Measurements from ENCODE around the gene LZTR1.
"Not testable (repeated sequence)": the region's sequence is repeated elsewhere in the genome, so short reads cannot be mapped to it uniquely, and the experiment has no call there.

Gene LZTR1

GRCh38 chr22:21020802-21021429 is 38.8 kb downstream of the LZTR1 start:
- DNase-seq: no peak

DNA sequence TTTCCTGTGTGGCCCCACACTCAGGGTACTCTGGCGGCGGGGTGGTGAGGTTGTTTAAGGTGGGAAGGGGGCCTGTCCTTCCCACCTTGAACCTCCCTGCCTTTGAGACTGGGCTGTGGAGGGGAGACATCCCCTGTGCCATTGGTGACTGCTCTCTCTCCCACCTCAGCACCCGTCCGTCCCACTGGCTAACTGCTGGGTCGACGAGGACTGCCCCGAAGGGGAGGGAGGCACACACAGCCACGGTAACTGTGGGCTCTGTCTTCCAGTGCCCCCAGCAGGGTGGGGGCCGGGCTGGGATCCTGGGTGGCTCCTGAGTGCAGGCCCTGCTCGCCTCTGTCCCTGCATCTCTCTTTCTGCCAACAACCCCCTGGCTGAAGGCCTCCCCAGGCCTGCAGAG is 40.4 kb downstream of the LZTR1 start:
- no peak for DNase-seq

DNA sequence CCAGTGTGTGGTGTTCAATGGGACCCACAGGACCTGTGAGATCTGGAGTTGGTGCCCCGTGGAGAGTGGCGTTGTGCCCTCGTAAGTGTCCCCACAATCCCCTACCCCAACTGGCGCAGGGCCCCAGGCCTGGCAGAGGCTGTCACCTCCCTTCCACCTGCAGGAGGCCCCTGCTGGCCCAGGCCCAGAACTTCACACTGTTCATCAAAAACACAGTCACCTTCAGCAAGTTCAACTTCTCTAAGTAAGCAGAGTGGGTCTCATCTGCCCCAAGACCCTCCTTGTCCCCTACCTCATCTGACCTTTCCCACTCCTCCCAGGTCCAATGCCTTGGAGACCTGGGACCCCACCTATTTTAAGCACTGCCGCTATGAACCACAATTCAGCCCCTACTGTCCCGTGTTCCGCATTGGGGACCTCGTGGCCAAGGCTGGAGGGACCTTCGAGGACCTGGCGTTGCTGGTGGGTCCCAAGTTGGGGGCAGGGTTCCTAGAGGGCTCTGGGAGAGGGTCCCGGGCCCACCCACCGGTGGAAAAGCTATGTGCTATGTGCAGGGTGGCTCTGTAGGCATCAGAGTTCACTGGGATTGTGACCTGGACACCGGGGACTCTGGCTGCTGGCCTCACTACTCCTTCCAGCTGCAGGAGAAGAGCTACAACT is 41.0 kb downstream of the LZTR1 start:
- no peak for DNase-seq

DNA sequence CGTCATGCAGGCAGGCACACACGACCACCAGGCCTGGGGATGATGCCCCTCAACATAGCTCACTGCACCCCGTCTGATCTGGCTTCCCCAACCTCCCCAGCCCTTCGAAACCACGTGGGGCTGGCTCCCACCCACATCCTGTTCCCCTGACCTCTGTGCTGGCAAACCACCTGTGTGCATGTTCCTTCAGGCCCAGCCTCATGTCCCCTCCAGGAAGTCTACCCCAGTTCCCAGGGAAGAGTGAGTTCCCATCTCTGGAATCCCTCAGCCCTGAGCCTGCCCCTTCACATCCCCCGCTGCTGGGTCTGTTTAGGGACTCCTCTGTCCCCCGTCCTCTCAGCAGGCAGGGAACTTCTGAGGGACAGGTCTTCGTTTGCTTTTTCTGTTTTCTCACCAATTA is 43.2 kb downstream of the LZTR1 start:
- DNase-seq: no peak

GRCh38 chr22:21025763-21026755 is 44.0 kb downstream of the LZTR1 start:
- DNase-seq: no peak

GRCh38 chr22:21026783-21027692 is 44.9 kb downstream of the LZTR1 start:
- DNase-seq: no peak

DNA sequence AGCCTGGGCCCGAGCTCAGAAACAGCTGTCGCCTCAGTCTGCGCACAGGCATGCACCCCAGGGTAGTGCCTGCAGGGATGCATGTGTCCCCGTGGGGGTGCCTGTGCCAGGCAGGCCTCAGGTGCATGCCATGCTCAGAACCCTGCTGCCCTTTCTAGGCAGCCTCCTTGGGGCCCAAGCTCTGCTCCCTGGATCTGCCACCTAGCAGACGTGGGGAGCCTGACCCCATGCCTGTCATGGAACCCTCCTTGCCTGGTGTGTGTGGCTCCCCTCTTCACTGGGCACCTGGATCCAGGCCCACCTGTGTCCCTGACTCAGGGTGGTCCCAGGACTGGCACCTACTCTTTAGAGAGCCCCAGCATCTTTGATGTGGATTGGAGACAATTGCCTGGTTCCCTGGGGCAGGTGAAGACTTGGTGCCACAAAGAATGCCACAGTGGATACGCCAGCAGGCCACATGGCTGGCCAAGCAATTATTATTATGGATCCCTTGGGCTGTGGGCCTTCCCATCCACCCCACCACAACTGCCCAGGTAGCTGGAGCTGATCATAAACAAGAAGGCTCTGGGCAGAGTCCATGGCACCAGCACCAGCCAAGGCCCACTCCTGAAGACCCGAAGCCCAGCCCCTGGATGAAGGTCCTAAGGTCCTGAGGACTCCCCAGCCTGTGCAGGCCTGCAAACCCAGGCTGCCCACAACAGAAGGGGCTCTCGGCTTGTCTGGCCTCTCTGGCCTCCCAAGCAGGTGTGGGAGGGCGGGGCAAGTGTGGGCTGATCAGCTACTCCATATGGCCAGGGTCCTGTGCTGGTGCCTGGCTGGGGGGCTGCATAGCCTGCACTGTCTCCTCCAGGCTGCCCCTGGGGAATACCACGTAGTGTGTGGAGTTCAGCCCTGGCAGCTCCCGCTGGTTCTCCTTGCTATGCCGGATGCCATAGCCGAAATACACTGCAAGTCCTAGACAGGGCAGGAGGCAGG is 46.5 kb downstream of the LZTR1 start:
- DNase-seq: no peak

DNA sequence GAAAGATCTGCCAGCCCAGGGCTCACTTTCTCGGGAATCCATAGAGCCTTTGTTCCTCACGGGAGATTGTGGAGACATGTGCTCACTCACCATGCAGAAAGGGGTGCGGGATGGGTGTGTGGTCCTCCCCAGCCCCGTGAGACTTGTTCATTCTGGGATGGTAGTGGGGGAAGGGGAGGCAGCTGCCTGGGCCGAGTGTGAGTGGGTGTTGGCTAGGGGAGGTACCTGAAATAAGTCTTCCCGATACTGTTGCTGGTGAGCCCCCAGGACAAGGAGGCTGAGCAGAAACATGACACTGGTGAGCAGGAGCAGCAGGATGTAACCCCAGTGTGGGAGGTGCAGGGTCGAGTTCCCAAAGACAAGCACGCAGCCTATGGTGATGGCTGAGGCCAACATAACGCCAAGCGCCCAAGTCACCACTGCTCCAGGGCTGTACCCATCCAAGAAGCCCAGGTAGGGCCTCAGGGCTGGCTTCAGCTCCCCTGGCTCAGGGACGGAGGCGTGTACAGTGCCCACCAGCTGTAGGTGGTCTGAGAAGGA is 47.5 kb downstream of the LZTR1 start:
- DNase-seq: no peak

DNA sequence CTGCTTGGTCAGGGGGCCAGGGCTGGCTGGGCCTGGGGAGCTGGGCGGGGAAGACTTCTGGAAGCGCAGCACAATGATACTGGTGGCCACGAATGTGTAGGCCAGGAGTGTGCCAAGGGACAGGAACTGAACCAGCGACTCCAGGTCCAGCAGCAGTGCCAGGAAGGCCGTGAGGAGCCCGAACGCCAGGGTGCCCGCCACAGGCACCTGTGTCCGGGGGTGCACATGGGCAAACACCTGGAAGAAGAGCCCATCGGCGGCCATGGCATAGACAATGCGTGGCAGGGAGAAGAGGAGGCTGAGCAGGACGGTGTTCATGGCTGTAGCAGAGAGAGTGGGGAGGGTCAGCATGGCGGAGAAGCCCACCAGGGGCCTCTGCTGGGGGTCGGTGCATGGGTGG is 47.9 kb downstream of the LZTR1 start:
- DNase-seq: no peak

DNA sequence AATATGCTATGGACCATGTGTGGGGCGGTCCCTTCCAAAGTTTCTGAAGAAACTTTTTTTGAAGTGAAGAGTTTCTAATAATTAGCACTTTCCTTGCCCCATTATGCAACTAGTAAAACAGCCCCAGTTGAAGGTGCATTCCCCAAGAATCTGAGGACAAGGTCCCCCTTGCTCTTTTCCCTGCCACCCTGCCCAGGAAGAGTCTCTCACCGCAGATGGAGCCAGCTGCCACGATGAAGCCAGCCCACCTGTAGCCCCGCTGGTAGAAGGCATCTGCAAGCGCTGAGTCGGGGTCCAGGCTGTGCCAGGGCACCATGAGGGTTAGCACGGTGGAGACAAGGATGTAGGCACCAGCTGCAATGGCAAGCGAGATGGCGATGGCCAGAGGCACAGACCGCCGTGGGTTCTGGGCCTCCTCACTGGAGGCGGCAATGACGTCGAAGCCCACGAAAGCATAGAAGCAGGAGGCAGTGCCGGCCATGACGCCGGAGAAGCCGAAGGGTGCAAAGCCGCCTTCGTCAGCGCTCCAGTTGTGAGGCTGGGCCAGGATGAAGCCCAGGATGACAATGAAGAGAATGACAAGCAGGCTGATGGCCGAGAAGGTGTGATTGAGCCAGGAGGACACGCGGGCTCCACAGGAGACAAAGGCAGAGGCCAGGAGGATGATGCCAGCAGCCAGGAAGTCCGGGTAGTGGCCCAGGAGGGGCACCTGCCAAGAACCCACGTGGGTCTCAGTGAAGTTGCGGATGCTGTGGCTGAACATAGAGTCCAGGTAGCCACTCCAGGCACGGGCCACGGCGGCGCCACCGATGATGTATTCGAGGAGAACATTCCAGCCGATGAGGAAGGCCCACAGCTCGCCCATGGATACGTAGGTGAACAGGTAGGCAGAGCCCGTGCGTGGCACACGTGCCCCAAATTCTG is 48.8 kb downstream of the LZTR1 start:
- no peak for DNase-seq

GRCh38 chr22:21031545-21032036 is 49.5 kb downstream of the LZTR1 start:
- DNase-seq: no peak

DNA sequence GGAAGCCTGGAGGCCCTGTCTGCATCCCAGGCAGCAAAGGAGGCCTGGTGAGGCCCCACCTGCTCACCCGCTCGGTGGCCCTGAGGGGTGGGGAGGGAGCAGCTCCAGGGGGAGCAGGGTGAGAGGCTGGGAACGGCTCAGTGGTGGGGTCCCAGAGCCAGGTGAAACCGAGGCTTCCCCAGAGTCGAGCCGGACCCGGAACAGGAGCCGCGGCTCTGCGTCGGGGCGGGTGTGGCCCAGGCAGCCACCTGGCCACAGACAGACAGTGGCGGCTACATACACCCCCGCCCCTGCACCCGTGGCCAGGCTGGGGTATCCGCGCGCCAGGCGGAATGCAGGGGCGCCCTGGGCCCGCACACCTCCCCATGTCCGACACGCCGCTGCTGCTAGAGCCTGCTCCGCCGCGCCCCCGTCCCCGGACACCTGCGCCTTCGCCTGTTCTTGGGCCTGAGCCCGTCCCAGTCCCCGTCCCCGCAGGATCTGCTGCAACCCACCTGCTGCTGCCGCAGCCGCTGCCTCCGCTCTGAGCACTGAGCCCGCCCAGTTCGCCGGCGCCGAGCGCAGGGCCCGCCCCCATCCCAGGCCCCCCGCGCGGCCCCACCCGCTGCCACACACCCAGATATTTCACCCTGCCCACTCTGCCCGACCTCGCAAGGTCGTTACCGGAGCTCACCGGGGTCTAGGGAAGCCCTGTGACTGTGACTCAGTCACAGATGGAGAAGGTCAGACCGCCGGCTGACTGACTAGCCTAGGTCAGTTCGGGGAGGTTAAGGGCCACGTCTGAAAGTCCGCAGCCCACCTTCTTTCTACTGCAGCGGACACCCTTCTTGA is 50.2 kb downstream of the LZTR1 start, which contains the start of gene SLC7A4:
TSS of gene SLC7A4 (minus strand) at position 525 of the 831 bp plus-strand sequence. CDS start 749 bp downstream, outside the sequence.
- no peak for DNase-seq

GRCh38 chr22:21032868-21033688 is 51.0 kb downstream of the LZTR1 start:
- DNase-seq: no peak

DNA sequence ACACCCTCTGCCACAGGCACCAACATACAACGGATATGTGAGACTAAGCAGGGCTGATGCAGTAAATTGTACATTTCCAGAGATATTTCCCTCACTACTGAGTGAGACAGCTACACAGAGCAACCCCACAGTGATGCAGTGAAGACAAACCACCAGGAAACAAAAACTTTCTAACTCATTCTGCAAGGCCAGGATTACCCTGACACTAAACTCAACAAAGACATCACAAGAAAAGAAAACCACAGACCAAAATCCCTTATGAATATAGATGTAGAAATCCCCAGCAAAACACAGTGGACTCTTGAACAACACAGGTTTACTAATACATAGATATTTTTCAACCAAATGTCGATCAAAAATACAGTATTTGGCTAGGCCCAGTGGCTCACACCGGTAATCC is 51.8 kb downstream of the LZTR1 start:
- DNase-seq: no peak

GRCh38 chr22:21034989-21035388 is 52.9 kb downstream of the LZTR1 start:
- DNase-seq: no peak

GRCh38 chr22:21038405-21038804 is 56.3 kb downstream of the LZTR1 start:
- no peak for DNase-seq

GRCh38 chr22:21039158-21039557 is 57.1 kb downstream of the LZTR1 start:
- DNase-seq: not testable (repeated sequence)

GRCh38 chr22:21041937-21042336 is 59.8 kb downstream of the LZTR1 start:
- DNase-seq: no peak
